ENCODE data around the gene TRIM54. TPM values are rescaled to one million over a fixed set of nuclear protein-coding genes. Genes with fewer than 3 reads are reported as not detected.

The TRIM54 gene
- total and polyA plus RNA-seq, 2 donors (not counting 3 experiments of a cell fraction or from before 2014, with no cell fraction given): 0.51 to 1.7 TPM

GRCh38 chr2:27270670-27271069 is 11.6 kb upstream of the TRIM54 start:
- Histone ChIP-seq H3K9me3 (replicated peaks; ENCODE audit: control insufficient read depth, insufficient read depth, low read length) (no peaks in the 10 kb centered on the region), H4K20me1 (replicated peaks; ENCODE audit: control insufficient read depth, extremely low read depth, insufficient read depth, low read length) (no peaks in the 10 kb centered on the region), H3K27ac (ENCODE audit: insufficient read depth, low read depth, low read length) (no peak overlapping the region), H2AFZ (ENCODE audit: low read depth, low read length) (no peak overlapping the region), H3K9ac (replicated peaks; ENCODE audit: extremely low read depth, insufficient read depth, low read length) (no peak overlapping the region), H3K4me1 (ENCODE audit: control insufficient read depth, extremely low read depth, insufficient read depth, low read length) (no peaks in the 10 kb centered on the region), H3K4me2 (ENCODE audit: insufficient read depth, low read length) (no peak overlapping the region), H3K4me3 (replicated peaks in 1 of 3; ENCODE audit: insufficient read depth in 1 of 3, low read depth in 1 of 3, low read length in 3 of 3) (no peak overlapping the region), H3K27me3 (ENCODE audit: control insufficient read depth in 2 of 2, insufficient read depth in 2 of 2, low read length in 2 of 2) (peaks cover 8% of the 10 kb centered on the region in 2 experiments), H3K9me1 (replicated peaks; ENCODE audit: control insufficient read depth, extremely low read depth, insufficient read depth, low read length) (no peaks in the 10 kb centered on the region), H3K79me2 (ENCODE audit: control insufficient read depth, insufficient read depth, low read length) (no peaks in the 10 kb centered on the region), H3K36me3 (ENCODE audit: control insufficient read depth in 2 of 2, extremely low read depth in 1 of 2, insufficient read depth in 2 of 2, low read length in 2 of 2) (no peaks in the 10 kb centered on the region)
- DNase-seq (ENCODE audit: low read depth, low spot score) (no peak), FAIRE-seq (no peak)
- BruUV-seq (replicated peaks): no TSS peak
- POLR2A ChIA-PET: interaction anchor here (0.6 kb wide), 1 partner anchor 18 kb away, joined by 3 read pairs; no protein-coding TSS in a partner anchor
- TF ChIP-seq CTCF (IDR thresholded peaks at IDR 0.05; ENCODE audit: extremely low read depth in 1 of 2, insufficient read depth in 1 of 2, low read depth in 1 of 2, low read length in 2 of 2): no peak
- no peak for TF ChIP-seq GATA2 (IDR thresholded peaks at IDR 0.05; ENCODE audit: insufficient read depth, insufficient read length, low read depth, low read length)
- no peak for TF ChIP-seq JUN (IDR thresholded peaks at IDR 0.05; ENCODE audit: borderline replicate concordance, insufficient read depth, insufficient read length, low read depth)
- intact Hi-C loops (cut with micrococcal nuclease): no loop called here
- CTCF ChIA-PET: interaction anchor here (1.3 to 3.3 kb wide), 4 partner anchors 9 to 32 kb away, joined by 4 to 30 read pairs (median 10); partner anchors contain the start of gene TRIM54
- dilution Hi-C loops (cut with MboI; ENCODE audit: extremely low pct_ligation_motif_present, low sequenced_read_pairs): no loop called here

GRCh38 chr2:27271631-27272340 is 10.4 kb upstream of the TRIM54 start:
- BruUV-seq (replicated peaks): no TSS peak
- dilution Hi-C loops (cut with MboI; ENCODE audit: extremely low pct_ligation_motif_present, low sequenced_read_pairs): no loop called here
- DNase-seq (ENCODE audit: low read depth, low spot score) (no peak), FAIRE-seq (no peak)
- ChIA-PET CTCF (interaction anchor here (1.1 to 3.3 kb wide), 6 partner anchors 8 to 31 kb away, joined by 4 to 30 read pairs (median 6); partner anchors contain the start of genes SLC30A3 and TRIM54), POLR2A (no interaction called here)
- H3K9me3 ChIP-seq (replicated peaks; ENCODE audit: control insufficient read depth, insufficient read depth, low read length): no peaks in the 10 kb centered on the region
- intact Hi-C loops (cut with micrococcal nuclease): no loop called here
- H3K27me3 ChIP-seq (ENCODE audit: control insufficient read depth in 2 of 2, insufficient read depth in 2 of 2, low read length in 2 of 2): peaks cover 8% of the 10 kb centered on the region in 2 experiments
- no peak overlapping the region for H2AFZ ChIP-seq (ENCODE audit: low read depth, low read length)
- H3K4me3 ChIP-seq (replicated peaks in 1 of 3; ENCODE audit: insufficient read depth in 1 of 3, low read depth in 1 of 3, low read length in 3 of 3): no peak overlapping the region
- no peaks in the 10 kb centered on the region for H4K20me1 ChIP-seq (replicated peaks; ENCODE audit: control insufficient read depth, extremely low read depth, insufficient read depth, low read length)
- no peak for TF ChIP-seq POLR2AphosphoS5 (IDR thresholded peaks at IDR 0.05; ENCODE audit: insufficient read depth, low read depth, low read length)
- no peak for TF ChIP-seq FOS (IDR thresholded peaks at IDR 0.05; ENCODE audit: borderline replicate concordance, insufficient read depth, low read length)
- no peak for TF ChIP-seq MYC (IDR thresholded peaks at IDR 0.05; ENCODE audit: low read depth, low read length)
- no peak for TF ChIP-seq GATA2 (IDR thresholded peaks at IDR 0.05; ENCODE audit: insufficient read depth, insufficient read length, low read depth, low read length)
- TF ChIP-seq CTCF (IDR thresholded peaks at IDR 0.05; ENCODE audit: extremely low read depth in 1 of 2, insufficient read depth in 1 of 2, low read depth in 1 of 2, low read length in 2 of 2): no peak
- TF ChIP-seq EZH2 (IDR thresholded peaks at IDR 0.05; ENCODE audit: borderline replicate concordance, low read depth, low read length, severe bottlenecking): no peak
- TF ChIP-seq POLR2A (IDR thresholded peaks at IDR 0.05; ENCODE audit: low read depth, low read length): no peak
- TF ChIP-seq MAX (IDR thresholded peaks at IDR 0.05; ENCODE audit: insufficient read depth, insufficient read length): no peak
- TF ChIP-seq JUN (IDR thresholded peaks at IDR 0.05; ENCODE audit: borderline replicate concordance, insufficient read depth, insufficient read length, low read depth): no peak
- H3K36me3 ChIP-seq (ENCODE audit: control insufficient read depth in 2 of 2, extremely low read depth in 1 of 2, insufficient read depth in 2 of 2, low read length in 2 of 2): no peaks in the 10 kb centered on the region
- no peaks in the 10 kb centered on the region for H3K4me1 ChIP-seq (ENCODE audit: control insufficient read depth, extremely low read depth, insufficient read depth, low read length)
- no peaks in the 10 kb centered on the region for H3K79me2 ChIP-seq (ENCODE audit: control insufficient read depth, insufficient read depth, low read length)
- no peak overlapping the region for H3K4me2 ChIP-seq (ENCODE audit: insufficient read depth, low read length)
- no peak overlapping the region for H3K27ac ChIP-seq (ENCODE audit: insufficient read depth, low read depth, low read length)
- no peak overlapping the region for H3K9ac ChIP-seq (replicated peaks; ENCODE audit: extremely low read depth, insufficient read depth, low read length)
- no peaks in the 10 kb centered on the region for H3K9me1 ChIP-seq (replicated peaks; ENCODE audit: control insufficient read depth, extremely low read depth, insufficient read depth, low read length)
